MM.1S (cell line): ENCODE results near the gene EHF.

Source experiments
- DNase-seq: peaks from one replicate; pipeline ENCODE4 v3.0.0-alpha.2; 2015
- H2AFZ ChIP-seq: fragments of 300-600 bp; sonication (generic); 2 replicates; pipeline ENCODE4 v1.6.0; 2016; ENCODE audit warnings: antibody characterized with exemption, low read length
- H3F3A ChIP-seq: fragments of 300-600 bp; sonication (generic); 2 replicates; pipeline ENCODE4 v1.6.1; 2016; ENCODE audit warnings: mild to moderate bottlenecking, antibody characterized with exemption, low read length, moderate library complexity, mixed read lengths; ENCODE audit not compliant: insufficient read depth
- H3K27ac ChIP-seq: fragments of 300-600 bp; sonication (generic); 2 replicates; pipeline ENCODE4 v1.5.1; 2016; ENCODE audit warnings: mild to moderate bottlenecking, low read length
- H3K27me3 ChIP-seq: fragments of 300-600 bp; sonication (generic); replicated peaks from 2 replicates; pipeline ENCODE4 v1.6.0; 2016; ENCODE audit warnings: low read length; ENCODE audit not compliant: insufficient read depth
- H3K36me3 ChIP-seq: fragments of 300-600 bp; sonication (generic); replicated peaks from 2 replicates; pipeline ENCODE4 v1.6.1; 2016; ENCODE audit warnings: mild to moderate bottlenecking, low read length, mixed read lengths; ENCODE audit not compliant: insufficient read depth
- H3K4me1 ChIP-seq: fragments of 300-600 bp; sonication (generic); 2 replicates; pipeline ENCODE4 v1.6.1; 2016; ENCODE audit warnings: low read length, mixed read lengths
- H3K4me2 ChIP-seq: fragments of 300-600 bp; sonication (generic); 2 replicates; pipeline ENCODE4 v1.6.0; 2016; ENCODE audit warnings: low read depth, low read length
- H3K4me3 ChIP-seq: fragments of 300-600 bp; sonication (generic); 2 replicates; pipeline ENCODE4 v1.5.1; 2016; ENCODE audit warnings: low read length, mixed read lengths
- H3K79me2 ChIP-seq: fragments of 300-600 bp; sonication (generic); 2 replicates; pipeline ENCODE4 v1.6.1; 2016; ENCODE audit warnings: mixed run types, low read length, mixed read lengths
- H3K9ac ChIP-seq: fragments of 300-600 bp; sonication (generic); 2 replicates; pipeline ENCODE4 v1.6.1; 2016; ENCODE audit warnings: low read length, mixed read lengths
- H3K9me2 ChIP-seq: fragments of 300-600 bp; sonication (generic); replicated peaks from 2 replicates; pipeline ENCODE4 v1.6.1; 2016; ENCODE audit warnings: mild to moderate bottlenecking, low read length, mixed read lengths; ENCODE audit not compliant: insufficient read depth
- H3K9me3 ChIP-seq: fragments of 300-600 bp; sonication (generic); replicated peaks from 2 replicates; pipeline ENCODE4 v1.6.1; 2016; ENCODE audit warnings: mild to moderate bottlenecking, low read length, mixed read lengths; ENCODE audit not compliant: insufficient read depth
- H4K20me1 ChIP-seq: fragments of 300-600 bp; sonication (generic); 2 replicates; pipeline ENCODE4 v1.6.1; 2016; ENCODE audit warnings: mild to moderate bottlenecking, low read length, moderate library complexity, mixed read lengths; ENCODE audit not compliant: insufficient read depth
- CTCF ChIP-seq: fragments of 300-600 bp; sonication (generic); IDR thresholded peaks from 2 replicates; pipeline ENCODE4 v1.5.1; 2016; ENCODE audit warnings: antibody characterized with exemption, low read length, mixed read lengths
- EZH2 ChIP-seq: fragments of 300-600 bp; sonication (generic); optimal IDR thresholded peaks from 2 replicates; pipeline ENCODE3; 2017; ENCODE audit warnings: low read depth, mild to moderate bottlenecking, antibody characterized with exemption, low read length, mixed read lengths
- EZH2phosphoT487 ChIP-seq: fragments of 300-600 bp; sonication (generic); IDR thresholded peaks from 2 replicates; pipeline ENCODE4 v1.6.1; 2018; ENCODE audit warnings: antibody characterized with exemption, low read length

EHF gene

GRCh38 chr11:34585735-34586487 is 35.0 kb upstream of the EHF start:
- no peaks in the 10 kb centered on the region for H3K36me3 ChIP-seq
- H3K4me3 ChIP-seq, result no peak overlapping the region
- H3K4me2 ChIP-seq, result peak overlapping the region; percentile 4; the same call in 1 of the 2 replicates
- no peaks in the 10 kb centered on the region for H3K27me3 ChIP-seq
- no peak overlapping the region for H3K9ac ChIP-seq
- H3K79me2 ChIP-seq, result no peaks in the 10 kb centered on the region
- TF ChIP-seq EZH2 (no peak), CTCF (peak; percentile 67), EZH2phosphoT487 (no peak)
- H3K9me3 ChIP-seq, result no peaks in the 10 kb centered on the region
- DNase-seq, result peak; percentile 55
- H3K4me1 ChIP-seq, result peaks cover 10% of the 10 kb centered on the region
- H3K27ac ChIP-seq, result peak overlapping the region; percentile 5; the same call in 1 of the 2 replicates
- H4K20me1 ChIP-seq, result no peaks in the 10 kb centered on the region
- peak overlapping the region; percentile 13; the same call in 1 of the 2 replicates for H2AFZ ChIP-seq
- H3K9me2 ChIP-seq, result no peaks in the 10 kb centered on the region
- no peaks in the 10 kb centered on the region for H3F3A ChIP-seq

DNA sequence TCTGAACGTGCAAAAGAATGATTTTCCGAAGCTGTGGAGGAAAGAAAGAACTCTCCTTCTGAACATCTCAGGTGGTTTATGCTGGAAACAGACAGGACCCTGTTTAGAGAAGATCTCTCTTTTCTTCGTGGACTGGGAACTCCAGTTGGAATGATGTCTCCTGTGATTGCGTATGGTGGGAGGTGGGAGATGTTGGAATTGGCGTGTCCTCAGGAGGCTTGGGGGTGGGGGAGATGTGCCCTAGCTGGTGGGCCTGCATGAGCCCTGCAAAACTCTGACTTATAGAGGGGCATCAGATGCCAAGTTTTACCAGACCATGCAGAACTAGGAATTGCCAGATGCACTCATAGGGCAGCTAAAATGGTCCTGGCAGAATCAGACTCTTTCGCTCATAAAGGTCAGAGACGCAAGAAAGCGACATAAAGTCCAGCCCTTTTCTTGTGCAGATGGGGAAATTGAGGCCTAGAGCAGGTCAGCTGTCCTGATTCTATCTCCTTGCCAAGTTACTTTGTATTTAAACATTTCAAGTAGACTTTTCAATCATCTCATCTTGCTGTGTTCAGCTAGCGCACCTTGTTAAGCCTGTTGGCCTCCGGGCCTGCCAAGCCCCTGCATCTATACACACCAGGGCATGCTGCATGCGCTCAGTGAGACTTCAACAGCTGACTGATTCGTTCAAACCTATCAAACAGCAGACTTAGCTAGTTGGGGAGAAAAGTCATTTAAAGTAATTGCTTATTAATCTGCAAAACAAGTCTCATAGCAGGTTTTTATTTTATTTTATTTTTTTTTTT is 34.2 kb upstream of the EHF start:
- no peak overlapping the region for H3K27ac ChIP-seq
- no peaks in the 10 kb centered on the region for H3K36me3 ChIP-seq
- TF ChIP-seq EZH2 (no peak), EZH2phosphoT487 (no peak), CTCF (no peak)
- 0 out of 2 replicates have a peak overlapping the region, but pooled peaks have one; percentile 13 for H2AFZ ChIP-seq
- no peaks in the 10 kb centered on the region for H3K27me3 ChIP-seq
- H3F3A ChIP-seq, result no peaks in the 10 kb centered on the region
- DNase-seq, result no peak
- no peak overlapping the region for H3K9ac ChIP-seq
- no peaks in the 10 kb centered on the region for H4K20me1 ChIP-seq
- no peaks in the 10 kb centered on the region for H3K79me2 ChIP-seq
- H3K4me1 ChIP-seq, result peaks cover 10% of the 10 kb centered on the region
- H3K9me3 ChIP-seq, result no peaks in the 10 kb centered on the region
- H3K4me3 ChIP-seq, result no peak overlapping the region
- no peak overlapping the region for H3K4me2 ChIP-seq
- no peaks in the 10 kb centered on the region for H3K9me2 ChIP-seq

- Histone ChIP-seq H3K4me2 (no peak overlapping the region), H3K9me2 (no peaks in the 10 kb centered on the region), H3K4me1 (peaks cover 10% of the 10 kb centered on the region), H3K36me3 (no peaks in the 10 kb centered on the region), H4K20me1 (no peaks in the 10 kb centered on the region), H3K79me2 (no peaks in the 10 kb centered on the region), H3K27me3 (no peaks in the 10 kb centered on the region), H3K4me3 (no peak overlapping the region), H2AFZ (no peak overlapping the region), H3F3A (no peaks in the 10 kb centered on the region), H3K9me3 (no peaks in the 10 kb centered on the region), H3K27ac (no peak overlapping the region), H3K9ac (no peak overlapping the region)
- no peak for TF ChIP-seq EZH2
- no peak for TF ChIP-seq EZH2phosphoT487
- no peak for TF ChIP-seq CTCF
- no peak for DNase-seq
These were observed 33.6 kb upstream of the EHF start for GRCh38 chr11:34587282-34587677.
